ENCODE measurements around the gene BAG1.

GRCh38 chr9:33270146-33270545, 5.6 kb upstream of the BAG1 start:
- no peak for TF ChIP-seq U2AF2 (IDR thresholded peaks at IDR 0.05; ENCODE audit: low read depth, low read length)
- no peak for TF ChIP-seq AKAP8 (CRISPR knock-in tag; IDR thresholded peaks at IDR 0.05)
- no peak for TF ChIP-seq CAMTA2 (CRISPR knock-in tag; IDR thresholded peaks at IDR 0.05; ENCODE audit: borderline replicate concordance)
- TF ChIP-seq CTCF (CRISPR knock-in tag; IDR thresholded peaks at IDR 0.05) = no peak
- no peak for TF ChIP-seq GABPA (IDR thresholded peaks at IDR 0.05; ENCODE audit: low read depth, low read length)
- no peak for TF ChIP-seq GABPA (CRISPR knock-in tag; IDR thresholded peaks at IDR 0.05; ENCODE audit: low read depth)

Measured in HepG2 (cell line).